ENCODE measurements around the gene TOGARAM1. TPM values are rescaled to one million over a fixed set of nuclear protein-coding genes. Genes with fewer than 3 reads are reported as not detected.

The TOGARAM1 gene
- total RNA-seq, 1 experiment from 2014 or later, result 6.4 TPM

- TF ChIP-seq ZNF317 (CRISPR knock-in tag; IDR thresholded peaks at IDR 0.05; ENCODE audit: borderline replicate concordance, low read depth) (no peak), PRDM15 (CRISPR knock-in tag; IDR thresholded peaks at IDR 0.05) (no peak), ESRRA (CRISPR knock-in tag; IDR thresholded peaks at IDR 0.05; ENCODE audit: borderline replicate concordance) (no peak), ZBTB43 (CRISPR knock-in tag; IDR thresholded peaks at IDR 0.05) (no peak), ZNF281 (CRISPR knock-in tag; IDR thresholded peaks at IDR 0.05) (no peak), ZNF425 (CRISPR knock-in tag; conservative IDR thresholded peaks at IDR 0.05) (no peak), ERG (CRISPR knock-in tag; IDR thresholded peaks at IDR 0.05) (no peak), ZNF396 (CRISPR knock-in tag; IDR thresholded peaks at IDR 0.05; ENCODE audit: borderline replicate concordance) (no peak), JAZF1 (CRISPR knock-in tag; IDR thresholded peaks at IDR 0.05) (no peak), E2F5 (CRISPR knock-in tag; IDR thresholded peaks at IDR 0.05) (no peak)
Measured at GRCh38 chr14:45065540-45065939, 103.5 kb downstream of the TOGARAM1 start (continued).

GRCh38 chr14:45065956-45066355, 104.0 kb downstream of the TOGARAM1 start:
- H3K9me3 Mint-ChIP-seq, result no peaks in the 10 kb centered on the region
- H3K27ac Mint-ChIP-seq, result no peak overlapping the region
- CTCF ChIA-PET, result no interaction called here
- DNase-seq (ENCODE audit: low spot score) (no peak), ATAC-seq (no peak)
- no peaks in the 10 kb centered on the region for H3K4me1 Mint-ChIP-seq
- H3K27me3 Mint-ChIP-seq (ENCODE audit: low read depth), result no peaks in the 10 kb centered on the region
- POLR2A ChIA-PET, result no interaction called here
- no peak overlapping the region for H3K4me3 Mint-ChIP-seq
- 0 out of 2 replicates have a peak, but pooled peaks cover 5% of the 10 kb centered on the region for H3K36me3 Mint-ChIP-seq
- TF ChIP-seq IRF2 (CRISPR knock-in tag; IDR thresholded peaks at IDR 0.05; ENCODE audit: borderline replicate concordance, low read depth), result no peak
- TF ChIP-seq KAT7 (CRISPR knock-in tag; IDR thresholded peaks at IDR 0.05; ENCODE audit: borderline replicate concordance), result no peak
- TF ChIP-seq CREM (CRISPR knock-in tag; IDR thresholded peaks at IDR 0.05), result no peak
- no peak for TF ChIP-seq JUN (CRISPR knock-in tag; IDR thresholded peaks at IDR 0.05)
- no peak for TF ChIP-seq ATF6 (CRISPR knock-in tag; IDR thresholded peaks at IDR 0.05)
- no peak for TF ChIP-seq ELF4 (CRISPR knock-in tag; IDR thresholded peaks at IDR 0.05; ENCODE audit: low read depth)
- TF ChIP-seq HMGA2 (CRISPR knock-in tag; IDR thresholded peaks at IDR 0.05), result no peak
- TF ChIP-seq GABPB1 (CRISPR knock-in tag; IDR thresholded peaks at IDR 0.05), result no peak
- no peak for TF ChIP-seq STAT6 (CRISPR knock-in tag; conservative IDR thresholded peaks at IDR 0.05; ENCODE audit: low read depth)
- TF ChIP-seq GTF2I (CRISPR knock-in tag; conservative IDR thresholded peaks at IDR 0.05), result no peak

Measured in WTC11 (cell line).